HEK293 (cell line): Measurements from ENCODE around the gene IQCB1.
"Not testable (repeated sequence)": the region's sequence is repeated elsewhere in the genome, so short reads cannot be mapped to it uniquely, and the experiment has no call there.

Experiments
- CTCF ChIA-PET: fragments of 350-600 bp; formaldehyde crosslinking; extraction: SDS; loops from one replicate; lab custom pipeline; 2021; ENCODE audit warnings: antibody characterized with exemption; lab: Yijun Ruan, JAX
- POLR2A ChIA-PET: fragments of 300-600 bp; formaldehyde crosslinking; extraction: SDS; loops from one replicate; lab custom pipeline; 2020; ENCODE audit warnings: antibody characterized with exemption, inconsistent platforms; lab: Yijun Ruan, JAX
- H3K27ac ChIP-seq: fragments of 200-500 bp; sonication (Bioruptor generic); 2 replicates; pipeline ENCODE4 v1.5.1; 2014; ENCODE audit warnings: low read depth, low read length, control low read depth, inconsistent platforms; ENCODE audit errors: extremely low read depth
- H3K36me3 ChIP-seq, 2 experiments: fragments of 200-500 bp in 1 of 2; sonication (Bioruptor generic) in 1 of 2; 1 replicate in 1 of 2; 2 replicates in 1 of 2; pipeline ENCODE4 v1.5.1; 2014 to 2017; ENCODE audit warnings: inconsistent platforms in 2 of 2, low read length in 2 of 2; ENCODE audit not compliant: control insufficient read depth in 2 of 2, insufficient read depth in 1 of 2
- H3K4me1 ChIP-seq: fragments of 200-500 bp; sonication (Bioruptor generic); 2 replicates; pipeline ENCODE4 v1.5.1; 2014; ENCODE audit warnings: mild to moderate bottlenecking, low read length, inconsistent platforms; ENCODE audit not compliant: control insufficient read depth, insufficient read depth
- H3K4me3 ChIP-seq: 2 replicates; pipeline ENCODE4 v1.5.1; 2011; ENCODE audit warnings: low read depth, mild to moderate bottlenecking, control low read depth, low read length, moderate library complexity
- H3K9me3 ChIP-seq: fragments of 200-500 bp; sonication (Bioruptor generic); 2 replicates; pipeline ENCODE4 v1.5.1; 2014; ENCODE audit warnings: low read depth, low read length, inconsistent platforms; ENCODE audit not compliant: control insufficient read depth, insufficient read depth
- GLI2 ChIP-seq: fragments of 450-650 bp; formaldehyde crosslinking; IDR thresholded peaks from 2 replicates; pipeline ENCODE4; 2017; ENCODE audit warnings: missing biosample characterization, missing genetic modification characterization, low read depth, borderline replicate concordance
- GLI4 ChIP-seq: fragments of 450-650 bp; formaldehyde crosslinking; IDR thresholded peaks from 2 replicates; pipeline ENCODE4 v1.5.1; 2016; ENCODE audit warnings: missing biosample characterization, missing genetic modification characterization
- TCF7L2 ChIP-seq: IDR thresholded peaks from 2 replicates; pipeline ENCODE4 v1.6.1; 2011; ENCODE audit warnings: low read depth, mild to moderate bottlenecking, inconsistent platforms, low read length, moderate library complexity, borderline replicate concordance
- ZBTB10 ChIP-seq: fragments of 450-650 bp; formaldehyde crosslinking; IDR thresholded peaks from 2 replicates; pipeline ENCODE4 v1.5.1; 2016; ENCODE audit warnings: missing biosample characterization, missing genetic modification characterization
- ZBTB44 ChIP-seq: fragments of 450-650 bp; IDR thresholded peaks from 2 replicates; pipeline ENCODE4 v1.5.1; 2018; ENCODE audit warnings: missing biosample characterization, mild to moderate bottlenecking, missing genetic modification characterization
- ZBTB48 ChIP-seq: fragments of 450-650 bp; formaldehyde crosslinking; IDR thresholded peaks from 2 replicates; pipeline ENCODE4 v1.5.1; 2016; ENCODE audit warnings: missing biosample characterization, missing genetic modification characterization
- ZNF133 ChIP-seq: fragments of 450-650 bp; formaldehyde crosslinking; IDR thresholded peaks from 2 replicates; pipeline ENCODE4 v1.5.1; 2016; ENCODE audit warnings: missing biosample characterization, missing genetic modification characterization
- ZNF2 ChIP-seq: fragments of 450-650 bp; formaldehyde crosslinking; IDR thresholded peaks from 2 replicates; pipeline ENCODE4 v1.5.1; 2016; ENCODE audit warnings: missing biosample characterization, missing genetic modification characterization
- ZNF350 ChIP-seq: fragments of 450-650 bp; formaldehyde crosslinking; IDR thresholded peaks from 2 replicates; pipeline ENCODE4 v1.5.0; 2017; ENCODE audit warnings: missing biosample characterization, mild to moderate bottlenecking, missing genetic modification characterization
- ZNF621 ChIP-seq: fragments of 450-650 bp; formaldehyde crosslinking; IDR thresholded peaks from 2 replicates; pipeline ENCODE4 v1.5.1; 2017; ENCODE audit warnings: missing biosample characterization, missing genetic modification characterization
- ZNF629 ChIP-seq: fragments of 450-650 bp; formaldehyde crosslinking; IDR thresholded peaks from 2 replicates; pipeline ENCODE4 v1.5.1; 2017; ENCODE audit warnings: missing biosample characterization, missing genetic modification characterization
- ZNF664 ChIP-seq: fragments of 450-650 bp; formaldehyde crosslinking; IDR thresholded peaks from 2 replicates; pipeline ENCODE4 v1.5.1; 2016; ENCODE audit warnings: missing biosample characterization, missing genetic modification characterization
- ZNF701 ChIP-seq: fragments of 450-650 bp; formaldehyde crosslinking; IDR thresholded peaks from 2 replicates; pipeline ENCODE4 v1.5.1; 2016; ENCODE audit warnings: missing biosample characterization, missing genetic modification characterization
- ZNF785 ChIP-seq: fragments of 450-650 bp; formaldehyde crosslinking; IDR thresholded peaks from 2 replicates; pipeline ENCODE4 v1.5.1; 2016; ENCODE audit warnings: missing biosample characterization, missing genetic modification characterization
- ZNF843 ChIP-seq: fragments of 450-650 bp; formaldehyde crosslinking; IDR thresholded peaks from 2 replicates; pipeline ENCODE4 v1.5.1; 2016; ENCODE audit warnings: missing biosample characterization, missing genetic modification characterization
- ZSCAN30 ChIP-seq: fragments of 450-650 bp; IDR thresholded peaks from 2 replicates; pipeline ENCODE4 v1.5.1; 2018; ENCODE audit warnings: missing biosample characterization, mild to moderate bottlenecking, missing genetic modification characterization, moderate library complexity
- TF ChIP-seq, protein P1 (sequence below): fragments of 450-650 bp; formaldehyde crosslinking; IDR thresholded peaks from 2 replicates; pipeline ENCODE4 v1.5.1; 2016; ENCODE audit warnings: missing biosample characterization, missing genetic modification characterization
- TF ChIP-seq, protein P2 (sequence below): fragments of 450-650 bp; formaldehyde crosslinking; IDR thresholded peaks from 2 replicates; pipeline ENCODE4 v1.5.1; 2016; ENCODE audit warnings: missing biosample characterization, missing genetic modification characterization

Gene IQCB1

GRCh38 chr3:121786485-121786884 is 48.4 kb downstream of the IQCB1 start (continued):
- TF ChIP-seq, protein P1, sequence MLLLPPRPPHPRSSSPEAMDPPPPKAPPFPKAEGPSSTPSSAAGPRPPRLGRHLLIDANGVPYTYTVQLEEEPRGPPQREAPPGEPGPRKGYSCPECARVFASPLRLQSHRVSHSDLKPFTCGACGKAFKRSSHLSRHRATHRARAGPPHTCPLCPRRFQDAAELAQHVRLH (tag by site-specific recombination): no peak
- TF ChIP-seq ZNF350 (tag by site-specific recombination) (no peak), ZSCAN30 (tag by site-specific recombination) (no peak)
- TF ChIP-seq, protein P2, sequence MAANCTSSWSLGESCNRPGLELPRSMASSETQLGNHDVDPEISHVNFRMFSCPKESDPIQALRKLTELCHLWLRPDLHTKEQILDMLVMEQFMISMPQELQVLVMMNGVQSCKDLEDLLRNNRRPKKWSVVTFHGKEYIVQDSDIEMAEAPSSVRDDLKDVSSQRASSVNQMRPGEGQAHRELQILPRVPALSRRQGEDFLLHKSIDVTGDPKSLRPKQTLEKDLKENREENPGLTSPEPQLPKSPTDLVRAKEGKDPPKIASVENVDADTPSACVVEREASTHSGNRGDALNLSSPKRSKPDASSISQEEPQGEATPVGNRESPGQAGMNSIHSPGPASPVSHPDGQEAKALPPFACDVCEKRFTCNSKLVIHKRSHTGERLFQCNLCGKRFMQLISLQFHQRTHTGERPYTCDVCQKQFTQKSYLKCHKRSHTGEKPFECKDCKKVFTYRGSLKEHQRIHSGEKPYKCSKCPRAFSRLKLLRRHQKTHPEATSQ (tag by site-specific recombination): no peak

DNA sequence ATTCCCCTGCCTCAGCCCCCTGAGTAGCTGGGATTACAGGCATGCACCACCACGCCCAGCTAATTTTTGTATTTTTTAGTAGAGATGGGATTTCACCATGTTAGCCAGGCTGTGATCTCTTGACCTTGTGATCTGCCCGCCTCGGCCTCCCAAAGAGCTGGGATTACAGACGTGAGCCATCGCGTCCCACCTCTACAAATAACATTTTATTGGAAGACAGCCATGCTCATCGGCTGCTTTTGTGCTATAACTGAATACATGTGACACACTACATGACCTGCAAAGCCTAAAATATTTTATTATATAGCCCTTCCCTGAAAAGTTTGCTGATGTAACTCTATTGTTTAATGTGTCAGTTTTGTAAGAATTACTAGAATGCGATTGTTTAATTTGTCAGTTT is 52.1 kb downstream of the IQCB1 start:
- H3K36me3 ChIP-seq: peaks cover 15 to 88% of the 10 kb centered on the region in 2 experiments
- H3K27ac ChIP-seq, H3K9me3 ChIP-seq, POLR2A ChIA-PET, H3K4me1 ChIP-seq, H3K4me3 ChIP-seq, CTCF ChIA-PET: not testable (repeated sequence)

- H3K36me3 ChIP-seq: peaks cover 20 to 88% of the 10 kb centered on the region in 2 experiments
- CTCF ChIA-PET: no interaction called here
- no peak overlapping the region for H3K4me3 ChIP-seq
- no peak overlapping the region for H3K27ac ChIP-seq
- POLR2A ChIA-PET: no interaction called here
- H3K4me1 ChIP-seq: no peaks in the 10 kb centered on the region
- TF ChIP-seq ZNF701 (tag by site-specific recombination) (no peak), ZNF664 (tag by site-specific recombination) (no peak), ZBTB44 (tag by site-specific recombination) (no peak), ZBTB10 (no peak), GLI4 (tag by site-specific recombination) (no peak), ZNF2 (tag by site-specific recombination) (no peak), ZNF133 (tag by site-specific recombination) (no peak), ZBTB48 (tag by site-specific recombination) (no peak), ZNF843 (tag by site-specific recombination) (no peak), ZNF785 (tag by site-specific recombination) (no peak), ZNF621 (tag by site-specific recombination) (no peak), ZNF629 (no peak), GLI2 (tag by site-specific recombination) (no peak), TCF7L2 (no peak)
- no peaks in the 10 kb centered on the region for H3K9me3 ChIP-seq
Measured at GRCh38 chr3:121781611-121782010, 53.2 kb downstream of the IQCB1 start.
